NCI-H146 treated with DMSO at 0.1 percent for 48 hours (cell line): Measurements from ENCODE around the gene KCND3.

Experiments
- DNase-seq: peaks from one replicate; lab custom pipeline; 2025; ENCODE audit not compliant: unreplicated experiment; lab: John Stamatoyannopoulos, UW

The KCND3 gene

DNA sequence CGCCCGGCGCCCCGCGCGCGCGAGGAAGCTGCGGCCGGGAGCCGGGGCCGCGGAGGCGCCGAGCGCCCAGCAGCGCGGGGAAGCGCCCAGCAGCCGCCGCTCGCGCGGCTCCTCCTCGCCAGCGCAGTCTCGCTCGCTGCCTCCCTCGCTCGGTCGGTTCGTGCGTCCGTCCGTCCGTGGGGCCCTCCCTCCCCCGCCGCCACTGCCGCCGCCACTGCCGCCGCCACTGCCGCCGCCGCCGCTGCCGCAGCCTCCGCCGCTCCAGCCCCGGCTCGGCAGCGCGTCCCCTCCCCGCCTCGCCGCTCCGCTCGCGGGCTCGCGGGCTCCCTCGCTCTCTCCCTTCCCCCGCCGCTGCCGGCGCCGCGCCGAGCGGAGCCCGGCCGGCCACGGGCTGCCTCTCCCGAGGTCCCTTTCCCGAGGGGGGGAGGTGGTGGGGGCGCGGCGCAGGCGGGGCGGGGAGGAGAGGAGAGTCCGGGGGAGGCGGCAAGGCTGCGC lies at the start of gene KCND3:
Gene KCND3 (minus strand): TSS at position 138 of the 495 bp plus-strand sequence.
- no peak for DNase-seq

DNA sequence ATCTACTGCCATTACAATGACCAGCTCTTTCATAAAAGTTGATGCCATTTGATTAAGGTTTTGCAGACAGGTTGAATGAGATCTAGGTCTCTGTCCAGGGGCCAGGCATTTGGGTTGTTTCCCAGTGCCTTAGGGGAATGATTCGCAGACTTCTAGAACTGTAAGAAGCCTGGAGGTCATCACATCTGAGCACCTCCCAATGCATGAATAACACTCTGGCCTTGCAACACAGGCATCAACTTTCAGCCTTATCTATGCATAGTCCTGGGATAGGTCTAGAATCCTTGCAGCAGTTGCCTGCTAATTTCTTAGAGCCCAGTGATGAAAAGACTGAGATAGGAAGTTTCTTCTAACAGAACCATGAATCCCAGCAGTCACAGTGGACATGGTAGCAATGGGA lies 44.8 kb upstream of the KCND3 start:
- no peak for DNase-seq

DNA sequence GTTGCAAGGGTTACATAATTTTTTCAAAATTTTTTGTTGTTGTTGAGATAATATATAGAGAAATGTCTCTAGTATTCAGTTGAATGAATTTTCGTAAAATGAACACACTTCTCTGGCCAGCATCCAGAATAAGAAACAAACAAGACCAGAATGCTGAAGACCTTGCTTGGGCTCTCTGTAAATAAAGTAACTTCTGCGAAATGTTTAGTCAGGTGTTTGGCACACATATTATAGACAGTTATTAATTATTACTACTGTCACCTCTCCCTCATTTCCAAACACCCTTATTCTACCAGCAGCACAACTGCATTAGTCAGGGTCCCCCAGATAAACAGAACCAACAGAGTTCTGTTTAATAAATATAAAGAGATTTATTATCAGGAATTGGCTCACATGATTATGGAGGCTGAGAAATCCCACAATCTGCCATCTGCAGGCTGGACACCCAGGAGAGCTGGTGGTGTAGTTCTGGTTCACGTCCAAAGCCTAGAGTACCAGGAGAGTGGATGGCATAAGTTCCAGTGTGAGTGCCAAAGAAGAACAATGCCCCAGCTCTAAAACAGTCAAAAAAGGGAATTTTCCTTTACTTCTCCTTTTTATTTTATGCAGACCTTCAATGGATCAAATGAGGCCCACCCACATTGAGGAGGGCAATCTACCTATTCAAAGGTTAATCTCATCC lies 44.1 kb upstream of the KCND3 start:
- DNase-seq: no peak

DNA sequence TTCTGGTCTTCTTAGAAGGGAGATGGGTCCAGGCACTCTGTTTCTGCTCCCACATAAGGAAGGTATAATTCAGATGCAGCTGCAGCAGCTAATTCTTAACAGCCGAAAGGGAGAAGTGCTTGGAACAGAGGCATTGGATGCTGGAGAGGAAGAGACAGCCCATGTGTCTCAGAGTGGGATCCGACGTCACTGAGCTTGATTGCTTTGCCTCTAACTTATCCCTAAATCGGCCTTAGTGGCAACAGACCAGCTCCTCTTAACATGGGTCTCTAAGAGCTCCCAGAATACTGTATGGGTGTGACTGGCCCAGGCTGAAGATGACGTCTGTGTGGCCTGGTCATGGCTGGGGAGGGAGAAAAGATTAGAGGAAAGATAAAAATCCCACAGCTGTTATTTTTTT lies 40.7 kb upstream of the KCND3 start:
- no peak for DNase-seq

DNA sequence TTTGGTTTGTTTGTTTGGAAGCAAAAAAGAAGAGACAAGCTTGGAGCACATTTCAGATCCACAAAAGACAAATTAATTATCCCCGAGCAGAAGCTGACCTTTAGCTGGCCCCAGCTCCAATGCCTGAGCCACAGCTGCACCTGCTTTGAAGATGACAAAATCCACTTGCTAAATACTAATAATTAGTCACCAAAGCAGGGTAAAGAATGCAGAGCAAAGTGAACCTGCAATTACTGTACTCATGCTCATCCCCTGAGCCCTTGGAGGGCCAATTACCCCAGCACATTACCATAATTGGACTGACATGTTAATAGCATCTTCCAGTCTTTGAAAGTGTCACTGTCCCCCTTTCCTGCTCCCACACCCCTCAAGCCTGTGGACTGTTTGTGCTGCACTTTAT lies 38.2 kb upstream of the KCND3 start:
- DNase-seq: peak; percentile 97

DNA sequence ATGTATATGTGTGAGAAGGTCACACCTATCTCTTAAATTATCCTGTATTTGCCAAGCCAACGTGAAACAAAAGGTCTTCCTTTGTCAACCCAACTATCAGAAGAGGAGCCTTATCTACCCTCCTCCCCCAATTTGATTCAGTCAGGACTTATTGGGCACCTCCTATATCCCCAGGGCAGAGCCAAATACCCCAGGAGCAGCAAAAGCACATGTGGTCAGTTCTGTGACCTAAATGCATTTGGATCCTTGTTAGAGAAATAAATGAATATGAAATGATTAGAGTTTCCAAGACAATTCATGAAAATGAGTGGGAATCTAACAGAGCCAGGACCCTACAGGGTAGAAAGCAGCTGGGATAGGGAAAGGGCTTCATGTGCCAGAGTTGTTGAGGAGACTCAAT lies 37.0 kb upstream of the KCND3 start:
- DNase-seq: no peak

DNA sequence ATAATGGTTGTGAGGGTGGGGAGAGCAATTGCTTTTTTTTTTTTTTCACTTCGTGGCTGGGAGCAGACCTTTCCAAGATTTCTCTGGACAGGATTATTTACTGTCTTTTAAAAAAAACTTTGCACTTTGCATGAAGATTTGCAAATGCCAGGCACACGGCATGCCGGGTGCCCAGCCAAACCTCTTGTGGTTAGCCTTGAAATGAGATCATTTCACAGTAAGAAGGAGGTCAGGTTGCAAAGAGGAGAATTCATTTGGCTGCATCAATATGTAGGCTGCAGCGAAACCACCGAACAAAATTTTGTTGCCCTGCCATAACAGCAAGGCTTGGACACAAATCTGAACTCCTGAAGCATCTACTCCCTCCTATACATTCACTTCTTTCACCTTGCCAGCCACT lies 36.5 kb upstream of the KCND3 start:
- DNase-seq: no peak

DNA sequence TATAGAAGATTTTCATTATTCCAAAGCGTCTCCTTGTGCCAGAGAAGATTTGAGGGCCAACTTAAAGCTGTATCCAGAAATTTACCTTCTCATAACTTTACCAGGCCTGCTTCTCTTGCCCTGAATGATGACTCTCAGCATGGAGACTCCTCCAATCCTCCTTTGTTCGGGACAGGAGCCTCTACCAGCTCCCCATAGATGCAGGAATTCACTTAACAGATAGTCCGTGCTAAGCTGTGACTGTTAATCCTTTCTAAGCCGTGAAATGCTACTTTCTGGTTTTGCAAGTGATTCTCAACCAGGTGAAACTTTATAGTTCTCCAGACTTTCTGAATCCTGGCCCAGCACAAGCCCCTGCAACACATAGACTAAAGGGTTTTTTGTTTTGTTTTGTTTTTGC lies 31.8 kb upstream of the KCND3 start:
- no peak for DNase-seq

DNA sequence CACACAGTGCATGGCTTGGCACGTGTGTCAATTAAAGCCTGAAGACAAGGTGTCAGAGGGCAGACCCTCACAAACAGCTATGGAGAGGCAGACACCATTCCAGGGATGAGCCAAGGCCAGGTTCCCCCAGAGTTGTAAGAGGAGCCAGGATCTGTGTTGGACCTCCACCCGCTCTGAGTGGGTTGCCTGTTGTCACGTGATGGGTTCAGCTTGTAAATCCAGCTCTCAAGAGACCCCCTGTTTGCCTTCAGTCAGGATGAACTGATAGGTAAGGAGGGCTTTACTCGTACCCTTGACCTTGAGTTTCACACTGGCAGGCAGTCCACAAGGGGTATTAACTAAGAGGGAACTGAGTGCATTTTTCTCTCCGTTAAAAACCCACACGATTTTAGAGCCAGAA lies 27.7 kb upstream of the KCND3 start:
- DNase-seq: no peak

DNA sequence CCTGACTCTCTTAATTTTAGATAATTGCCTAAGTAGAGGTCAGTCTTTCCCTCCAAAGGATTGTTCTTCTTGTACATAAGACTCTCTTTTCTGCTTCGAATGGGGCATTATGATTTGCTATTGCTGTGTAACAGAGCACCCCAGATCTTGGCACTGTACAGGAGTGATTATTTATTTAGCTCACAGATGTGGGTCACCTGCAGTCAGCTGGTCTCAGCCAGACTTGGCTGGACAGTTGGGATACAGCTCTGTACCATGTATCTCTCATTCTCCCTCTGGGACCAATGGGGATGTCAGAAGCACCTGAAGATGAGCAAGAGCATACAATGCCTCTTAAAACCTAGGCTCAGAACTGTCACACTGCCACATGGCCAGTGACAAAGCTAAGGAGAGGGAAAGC lies 23.4 kb upstream of the KCND3 start:
- no peak for DNase-seq

DNA sequence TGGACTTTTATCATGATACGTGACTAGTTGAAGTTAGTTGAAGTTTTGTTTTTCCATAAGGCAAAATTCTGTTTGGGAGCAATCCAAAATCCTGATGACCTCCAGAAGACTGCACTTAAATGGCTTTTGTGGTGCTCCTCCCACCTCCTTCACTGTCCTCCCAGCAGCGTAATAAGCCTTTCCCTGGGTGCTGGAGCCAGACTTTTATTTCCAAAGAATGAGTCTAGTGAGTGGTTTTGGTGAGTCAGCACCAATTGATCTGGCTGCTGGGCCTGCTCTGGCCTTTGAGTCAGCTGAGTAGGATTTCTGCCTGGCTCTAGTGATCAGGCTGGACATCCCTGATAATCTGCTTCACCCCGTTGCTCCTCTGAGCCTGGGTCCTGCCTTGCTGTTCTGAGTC lies 21.7 kb upstream of the KCND3 start:
- DNase-seq: no peak

DNA sequence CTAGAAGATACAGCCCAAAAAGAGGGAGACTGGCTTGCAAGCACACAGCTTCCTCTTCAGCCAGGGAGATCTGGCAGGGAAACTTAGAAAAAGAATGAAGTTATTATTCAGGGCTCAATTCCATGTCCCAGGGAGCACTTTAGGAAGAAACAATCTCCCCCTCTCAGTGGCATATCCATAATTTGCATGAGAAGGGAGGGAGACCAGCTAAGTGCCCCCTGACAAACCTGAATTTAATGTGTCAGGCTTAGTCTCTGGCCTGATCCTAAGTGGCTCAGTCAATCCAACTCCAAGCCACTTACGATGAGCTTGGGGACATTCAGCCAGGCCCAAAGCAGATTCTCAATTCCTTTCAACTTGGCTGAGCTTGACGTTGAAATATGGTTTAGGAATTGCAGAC lies 17.7 kb upstream of the KCND3 start:
- DNase-seq: no peak

DNA sequence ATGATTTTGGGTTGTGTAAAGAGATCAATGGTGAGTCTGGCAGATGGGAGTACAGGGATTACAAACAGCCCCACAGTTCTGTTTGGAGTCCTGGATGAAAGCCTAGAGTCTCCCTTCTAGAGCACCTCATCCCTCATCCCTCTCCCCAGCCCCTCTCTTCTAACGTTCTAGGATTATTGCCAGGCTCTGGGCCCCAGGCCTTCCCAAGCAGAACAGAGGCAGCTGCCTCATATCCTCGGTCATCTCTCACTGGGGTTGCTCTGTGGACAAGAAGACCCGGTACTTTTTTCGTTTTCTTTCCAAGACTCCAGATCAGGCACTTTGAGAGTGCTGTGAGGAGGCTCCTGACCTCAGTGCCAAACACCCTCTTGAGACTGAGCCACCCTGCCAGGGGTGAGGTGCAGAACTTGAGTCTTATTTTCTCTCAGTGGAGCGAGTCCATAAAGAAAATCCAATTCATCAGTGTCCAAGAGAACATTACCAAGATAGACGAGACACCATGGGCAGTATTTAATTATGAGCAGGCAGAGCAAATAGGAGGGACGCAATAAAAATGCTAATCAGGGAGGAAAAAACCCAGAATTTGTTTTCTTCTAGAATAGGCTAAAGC lies 17.1 kb upstream of the KCND3 start:
- no peak for DNase-seq

DNA sequence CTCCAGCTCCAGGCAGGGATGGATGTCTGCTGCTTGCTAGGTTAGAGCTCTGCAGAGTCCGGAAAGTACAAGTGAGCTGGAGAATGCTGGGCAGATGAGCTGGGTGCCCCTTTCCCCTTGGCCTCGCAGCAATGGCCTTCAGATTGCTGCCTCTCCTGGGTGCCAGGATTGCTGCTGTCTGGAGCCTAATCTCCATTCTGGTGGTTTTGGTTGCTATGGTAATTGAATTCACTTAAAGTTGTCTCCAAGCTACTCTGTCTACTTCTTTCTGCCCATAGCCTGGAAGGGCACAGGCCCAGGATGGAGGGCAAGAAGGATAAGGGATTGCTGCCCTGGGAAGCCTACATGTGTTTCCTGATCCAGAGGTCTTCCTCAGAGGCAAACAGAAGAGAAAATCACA lies 14.6 kb upstream of the KCND3 start:
- no peak for DNase-seq

DNA sequence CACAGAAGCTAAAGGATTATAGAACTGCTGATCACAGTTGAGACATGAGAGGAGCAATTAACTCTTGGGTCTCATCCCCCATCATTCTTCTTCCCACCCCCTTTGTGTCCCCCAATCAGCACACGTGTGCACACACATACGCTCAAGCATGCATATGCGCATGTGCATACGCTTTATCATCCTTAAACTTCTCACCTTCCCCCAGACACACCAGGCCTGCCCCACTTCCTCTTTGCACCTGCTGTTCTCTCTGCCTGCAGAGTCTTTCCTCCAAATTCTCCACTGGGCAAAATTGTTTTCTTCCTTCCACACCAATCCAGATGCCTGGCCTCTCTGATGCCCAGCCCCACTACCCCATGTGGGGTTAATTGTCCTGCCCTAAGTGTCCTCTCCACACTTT lies 13.0 kb upstream of the KCND3 start:
- peak; percentile 7 for DNase-seq

DNA sequence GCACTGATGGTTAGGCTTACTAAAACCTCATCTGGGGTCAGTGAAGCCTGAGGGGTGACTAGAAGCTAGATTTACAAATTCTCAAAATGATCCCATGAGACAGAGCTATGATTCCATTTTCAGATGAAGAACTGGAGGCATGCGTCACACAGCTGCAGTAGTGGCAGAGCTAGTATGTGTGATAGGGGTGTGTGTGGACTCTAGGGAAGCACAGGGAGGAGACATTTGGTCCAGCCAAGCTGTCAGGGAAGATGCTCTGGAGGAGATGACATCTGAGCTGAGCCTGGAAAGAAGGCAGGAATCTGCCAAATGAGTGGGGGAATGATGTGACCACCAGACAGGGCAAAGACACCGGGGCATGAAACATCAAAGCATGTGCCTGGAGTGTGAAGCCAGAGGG lies 12.0 kb upstream of the KCND3 start:
- DNase-seq: no peak

DNA sequence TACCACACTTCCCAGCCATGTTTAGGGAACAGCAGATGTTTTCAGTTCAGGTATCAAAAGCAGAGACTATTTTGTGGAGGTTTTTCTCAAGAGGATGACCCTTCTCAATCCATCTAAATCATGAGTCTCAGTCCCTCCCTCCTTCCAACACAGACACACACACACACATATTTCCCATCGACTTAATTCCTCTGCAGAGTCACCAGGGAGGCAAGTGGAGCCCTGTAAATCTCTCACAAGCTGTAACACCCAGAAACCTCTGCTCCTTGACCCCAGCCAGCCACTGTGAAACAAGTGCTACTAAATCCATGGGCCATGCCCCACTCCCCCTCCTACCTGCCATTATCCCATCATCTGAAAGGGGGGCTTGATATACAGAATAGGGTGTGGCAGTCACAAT lies 10.6 kb upstream of the KCND3 start:
- no peak for DNase-seq

DNA sequence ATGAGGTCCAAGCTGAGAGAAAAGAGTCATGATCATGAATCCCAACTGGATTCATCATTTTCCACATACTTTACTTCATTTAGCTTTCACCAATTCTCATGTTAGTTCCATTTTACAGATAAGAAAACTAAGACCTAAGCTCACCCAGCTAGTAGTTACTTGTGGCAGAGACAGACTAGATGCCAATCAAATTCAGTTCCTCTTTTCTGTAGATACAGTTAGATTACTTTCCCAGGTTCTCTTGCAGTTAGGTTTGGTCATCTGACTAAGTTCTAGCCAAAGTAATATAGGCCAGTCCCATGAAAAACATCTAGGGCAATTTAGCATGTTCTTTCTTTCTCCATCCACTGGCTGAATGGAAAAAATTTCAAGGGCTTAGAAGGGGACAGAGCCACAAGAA lies 8.9 kb upstream of the KCND3 start:
- no peak for DNase-seq

DNA sequence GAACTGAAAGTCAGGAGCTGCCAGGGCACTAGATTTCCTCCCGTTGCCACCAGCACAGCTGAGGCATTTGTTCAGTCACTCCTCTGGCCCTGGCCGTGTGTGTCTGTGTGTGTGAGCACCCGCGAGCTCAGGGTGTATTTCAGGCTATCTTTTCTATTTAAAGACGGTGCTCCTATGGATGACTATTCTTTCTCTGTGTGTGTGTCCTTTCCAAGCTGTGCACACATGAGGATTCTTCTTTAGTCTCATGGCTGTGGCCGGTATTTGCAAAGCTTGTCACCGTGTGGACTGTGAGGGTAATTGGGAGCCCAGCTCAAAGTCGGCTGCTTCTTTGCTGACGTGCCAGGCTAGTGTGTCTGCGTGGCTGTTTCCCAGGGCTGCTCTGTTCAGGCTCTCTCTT lies 3.0 kb upstream of the KCND3 start:
- no peak for DNase-seq

DNA sequence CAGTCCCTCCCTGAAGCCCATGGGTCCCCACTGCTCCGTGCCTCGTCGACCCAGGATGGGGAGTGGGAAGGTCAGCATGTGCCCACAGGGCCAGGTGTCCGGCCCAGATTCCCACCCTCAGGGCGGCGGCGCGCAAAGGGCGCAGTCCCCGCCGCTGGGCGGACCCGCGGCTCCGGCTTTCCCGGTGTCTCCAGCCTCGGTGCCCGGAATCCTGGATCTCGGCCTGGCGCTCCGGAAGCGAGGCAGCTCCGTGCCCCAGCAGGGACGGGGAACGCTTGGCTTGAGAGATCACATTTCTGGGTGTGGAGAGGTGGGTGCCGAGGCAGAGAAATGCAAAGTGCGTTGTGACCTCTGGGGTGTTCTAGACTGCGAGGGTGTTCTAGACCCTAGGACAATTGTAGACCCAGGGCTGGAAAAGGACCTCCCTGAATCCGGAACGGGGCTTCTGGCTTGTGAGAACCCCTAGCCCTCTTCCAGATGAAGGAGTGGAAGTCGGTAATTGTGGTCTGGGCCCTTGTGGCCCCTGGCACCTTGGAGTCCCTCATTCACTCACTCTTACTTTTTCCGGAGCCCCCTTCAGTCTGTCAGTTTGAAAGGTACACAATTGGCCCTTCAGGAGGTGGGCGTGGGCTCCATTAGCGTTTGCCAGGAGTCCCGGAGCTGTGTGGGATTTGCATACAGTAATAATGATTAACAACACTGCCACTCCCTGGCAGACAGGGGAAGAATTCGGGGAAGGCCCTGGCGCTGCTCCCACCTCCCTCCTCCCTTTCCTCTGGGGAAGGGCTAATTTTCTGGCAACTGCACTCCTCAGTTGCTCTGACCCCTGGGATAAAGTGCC lies 1.6 kb upstream of the KCND3 start:
- peak; percentile 72 for DNase-seq

DNA sequence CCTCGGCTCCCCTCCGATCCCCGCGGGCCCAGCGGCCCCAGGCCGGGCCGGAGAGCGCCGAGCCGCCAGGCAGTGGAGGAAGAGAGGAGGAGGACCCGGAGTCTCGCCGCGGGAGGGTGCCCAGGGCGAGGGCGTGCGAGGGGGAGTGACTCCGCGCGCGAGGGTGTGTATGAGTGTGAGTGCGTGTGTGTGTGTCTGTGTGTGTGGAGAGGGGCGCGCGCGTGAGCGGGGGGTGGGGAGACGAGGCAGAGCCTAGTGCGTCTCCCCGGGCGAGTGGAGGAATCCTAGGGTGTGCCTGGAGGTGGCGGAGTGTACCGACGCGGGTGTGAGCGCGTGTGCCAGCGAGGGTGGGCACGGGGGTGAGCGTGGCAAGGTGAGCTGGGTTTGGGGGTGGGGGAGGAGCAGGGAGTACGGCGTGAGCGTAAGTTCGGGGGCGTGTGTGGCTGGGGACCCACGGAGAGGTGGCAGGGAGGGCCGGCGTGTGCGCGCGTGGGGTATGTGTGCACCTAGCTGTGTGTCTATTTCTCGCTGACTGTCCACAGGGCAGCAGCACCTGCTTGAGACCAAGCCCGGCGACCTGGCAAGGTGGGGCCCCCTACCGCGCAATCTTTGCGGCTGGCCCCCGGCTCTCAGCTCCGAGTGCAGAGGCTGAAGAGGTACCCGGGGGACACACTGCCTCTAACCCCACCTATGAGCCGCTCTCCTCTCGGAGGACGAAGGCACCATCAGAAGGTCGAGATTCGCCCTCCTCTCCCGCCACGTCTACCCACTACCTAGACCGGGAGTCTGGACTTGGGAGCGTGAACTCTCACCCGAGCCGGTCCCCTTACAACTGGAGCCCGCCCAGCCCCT lies 784 bp upstream of the KCND3 start:
- peak; percentile 18 for DNase-seq
